K562 (cell line): ENCODE data around the gene TFRC. TPM values are rescaled to one million over a fixed set of nuclear protein-coding genes. Genes with fewer than 3 reads are reported as not detected.

ENCODE experiments used
- CBX1 ChIP-seq: sonication (generic); IDR thresholded peaks from 2 replicates; pipeline ENCODE4 v1.6.1; 2016; ENCODE audit warnings: antibody characterized with exemption, low read depth, mild to moderate bottlenecking
- CEBPB ChIP-seq: fragments of 450-650 bp; IDR thresholded peaks from 2 replicates; pipeline ENCODE4 v1.6.1; 2016; ENCODE audit warnings: missing genetic modification characterization, missing compliant biosample characterization
- CREB1 ChIP-seq, 2 experiments: sonication (generic) in 1 of 2; formaldehyde crosslinking in 1 of 2; IDR thresholded peaks; 2 replicates each; pipeline versions ENCODE4 v1.6.1 to v1.8.0; 2012 to 2022; ENCODE audit warnings: inconsistent platforms in 1 of 2, mild to moderate bottlenecking in 1 of 2, missing genetic modification reagents in 1 of 2, moderate library complexity in 1 of 2
- CSDE1 ChIP-seq, 2 experiments: fragments of 450-650 bp; IDR thresholded peaks; 2 replicates each; pipeline ENCODE4 v1.6.1; 2016; ENCODE audit warnings: mild to moderate bottlenecking in 1 of 2
- ETV1 ChIP-seq: fragments of 450-650 bp; conservative IDR thresholded peaks from 2 replicates; pipeline ENCODE4 v1.6.1; 2016; ENCODE audit warnings: missing genetic modification characterization, control low read depth, low read depth, missing compliant biosample characterization
- FOSL1 ChIP-seq: fragments of 200-800 bp; sonication (Bioruptor generic); conservative IDR thresholded peaks from 2 replicates; pipeline ENCODE4 v1.6.1; 2016; ENCODE audit warnings: missing genetic modification characterization, missing compliant biosample characterization
- GATAD2A ChIP-seq: fragments of 450-650 bp; IDR thresholded peaks from 2 replicates; pipeline ENCODE4 v1.6.1; 2017
- HMGN3 ChIP-seq: IDR thresholded peaks from 2 replicates; pipeline ENCODE4 v1.6.1; 2011; ENCODE audit warnings: borderline replicate concordance, low read depth, mild to moderate bottlenecking, mixed read lengths, low read length; ENCODE audit not compliant: insufficient read length; ENCODE audit errors: extremely low read depth
- MTF1 ChIP-seq: fragments of 250-450 bp; sonication (Bioruptor Pico); IDR thresholded peaks from 2 replicates; pipeline ENCODE4 v1.9.0; 2021; ENCODE audit warnings: moderate library complexity, mild to moderate bottlenecking, inconsistent platforms, borderline replicate concordance
- NR1H2 ChIP-seq: sonication (generic); formaldehyde crosslinking; IDR thresholded peaks from 2 replicates; pipeline ENCODE4 v1.4.0; 2020; ENCODE audit warnings: mild to moderate bottlenecking, missing genetic modification reagents
- PPARD ChIP-seq: fragments of 250-450 bp; sonication (Bioruptor Pico); IDR thresholded peaks from 2 replicates; pipeline ENCODE4 v1.8.0; 2022; ENCODE audit warnings: inconsistent platforms, mild to moderate bottlenecking, moderate library complexity
- PRPF4 ChIP-seq: fragments of 200-400 bp; formaldehyde crosslinking; IDR thresholded peaks from one replicate; pipeline ENCODE4 v1.6.1; 2017; ENCODE audit warnings: low read length, low read depth, mild to moderate bottlenecking; ENCODE audit not compliant: insufficient read depth, poor library complexity, severe bottlenecking
- RHOXF2B ChIP-seq: fragments of 250-450 bp; sonication (Bioruptor Pico); conservative IDR thresholded peaks from 2 replicates; pipeline ENCODE4 v1.5.1; 2021
- TBL1XR1 ChIP-seq, 2 experiments: IDR thresholded peaks; 2 replicates each; pipeline ENCODE4 v1.6.1; 2012; ENCODE audit warnings: improper control_type of control experiment in 2 of 2, low read length in 2 of 2, mild to moderate bottlenecking in 1 of 2
- TCF7L2 ChIP-seq: fragments of 150-350 bp; IDR thresholded peaks from 2 replicates; pipeline ENCODE4 v1.6.1; 2016; ENCODE audit warnings: low read depth, mild to moderate bottlenecking, low read length, moderate library complexity
- TEAD1 ChIP-seq, 2 experiments: fragments of 450-650 bp in 1 of 2; sonication (generic) in 1 of 2; formaldehyde crosslinking; IDR thresholded peaks; 2 replicates each; pipeline versions ENCODE4 v1.4.0 to v1.8.0; 2020 to 2022; ENCODE audit warnings: mild to moderate bottlenecking in 2 of 2, missing genetic modification reagents in 1 of 2
- ZNF224 ChIP-seq: sonication (generic); formaldehyde crosslinking; IDR thresholded peaks from 2 replicates; pipeline ENCODE4 v1.8.0; 2022; ENCODE audit warnings: mild to moderate bottlenecking, missing genetic modification reagents
- ZNF695 ChIP-seq: fragments of 450-650 bp; formaldehyde crosslinking; IDR thresholded peaks from 2 replicates; pipeline ENCODE4 v1.4.0; 2020; ENCODE audit warnings: mild to moderate bottlenecking, moderate library complexity
- polyA plus RNA-seq, 8 experiments: library from polyadenylated mRNA; depleted of rRNA in 4 of 8; stranded (reverse) in 5 of 8; unstranded in 3 of 8; fragments of >200 nt; fragmentation: Nextera tagmentation in 2 of 8; fragmentation: Illumina TruSeq in 1 of 8; extraction: Ambion mirVana in 2 of 8; extraction: Trizol in 1 of 8; gene quantifications; 2 replicates each; pipeline versions ENCODE4 v1.2.1 to v1.2.3, GENCODE V29; 2011 to 2014; ENCODE audit warnings: inconsistent platforms in 1 of 8, missing spikeins in 1 of 8
- total RNA-seq, 7 experiments: library from RNA; depleted of rRNA in 6 of 7; stranded (reverse); fragments of >200 nt in 6 of 7; fragmentation: Illumina TruSeq in 2 of 7; extraction: Trizol in 2 of 7; gene quantifications; 2 replicates each; pipeline versions ENCODE4 v1.2.1 to v1.2.3, GENCODE V29; 2011 to 2021; ENCODE audit warnings: low replicate concordance in 1 of 7
- TF ChIP-seq, protein P1 (sequence below): fragments of 250-450 bp; sonication (Bioruptor Pico); IDR thresholded peaks from 2 replicates; pipeline ENCODE4 v1.5.0; 2020; ENCODE audit warnings: mild to moderate bottlenecking, borderline replicate concordance
- TF ChIP-seq, protein P2 (sequence below): sonication (generic); formaldehyde crosslinking; IDR thresholded peaks from 2 replicates; pipeline ENCODE4 v1.8.0; 2022; ENCODE audit warnings: missing genetic modification reagents, mild to moderate bottlenecking, borderline replicate concordance
- TF ChIP-seq, protein P3 (sequence below): fragments of 450-650 bp; formaldehyde crosslinking; IDR thresholded peaks from 2 replicates; pipeline ENCODE4 v1.4.0; 2020; ENCODE audit warnings: mild to moderate bottlenecking, moderate library complexity
- TF ChIP-seq, protein P4 (sequence below): fragments of 250-450 bp; sonication (Bioruptor Pico); IDR thresholded peaks from 2 replicates; pipeline ENCODE4 v1.4.0; 2020; ENCODE audit warnings: mild to moderate bottlenecking

Gene TFRC
- total and polyA plus RNA-seq, 9 of the 15 experiments (the other 6 are each of a cell fraction or from before 2014, with no cell fraction given): 149 to 679 (median 332) TPM

DNA sequence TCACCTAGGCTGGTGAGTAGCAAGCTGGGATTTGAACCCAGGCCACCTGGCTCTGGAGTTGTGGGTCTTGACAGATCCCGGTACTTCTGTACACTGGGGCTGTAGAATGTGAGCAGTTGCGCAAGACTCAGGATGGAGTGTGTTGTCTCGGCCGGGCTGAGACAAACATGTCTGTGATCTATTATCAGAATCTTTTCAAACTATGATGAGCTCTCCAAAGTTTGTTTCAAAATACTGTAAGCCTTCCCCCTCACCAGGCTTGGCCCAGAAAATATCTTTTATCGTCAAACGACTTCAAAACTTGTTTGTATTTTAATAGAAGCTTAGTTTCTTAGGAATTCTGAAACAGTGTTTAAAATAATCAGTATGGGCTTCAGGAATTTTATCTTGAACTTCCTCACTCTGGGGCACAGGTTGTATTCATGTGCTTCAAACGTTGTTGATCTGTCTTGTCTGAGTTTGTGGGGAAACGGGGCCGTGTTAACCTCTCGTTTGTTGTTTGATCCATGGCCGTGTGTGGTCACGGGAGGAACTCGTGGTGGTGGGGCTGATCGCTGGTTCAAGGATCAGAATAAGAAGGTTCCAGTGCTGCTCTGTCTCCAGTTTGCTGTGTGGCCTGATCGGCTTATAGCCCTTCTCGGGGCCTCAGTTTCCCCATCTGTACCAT, 40.3 kb upstream of the TFRC start (continued):
- TF ChIP-seq, protein P1, sequence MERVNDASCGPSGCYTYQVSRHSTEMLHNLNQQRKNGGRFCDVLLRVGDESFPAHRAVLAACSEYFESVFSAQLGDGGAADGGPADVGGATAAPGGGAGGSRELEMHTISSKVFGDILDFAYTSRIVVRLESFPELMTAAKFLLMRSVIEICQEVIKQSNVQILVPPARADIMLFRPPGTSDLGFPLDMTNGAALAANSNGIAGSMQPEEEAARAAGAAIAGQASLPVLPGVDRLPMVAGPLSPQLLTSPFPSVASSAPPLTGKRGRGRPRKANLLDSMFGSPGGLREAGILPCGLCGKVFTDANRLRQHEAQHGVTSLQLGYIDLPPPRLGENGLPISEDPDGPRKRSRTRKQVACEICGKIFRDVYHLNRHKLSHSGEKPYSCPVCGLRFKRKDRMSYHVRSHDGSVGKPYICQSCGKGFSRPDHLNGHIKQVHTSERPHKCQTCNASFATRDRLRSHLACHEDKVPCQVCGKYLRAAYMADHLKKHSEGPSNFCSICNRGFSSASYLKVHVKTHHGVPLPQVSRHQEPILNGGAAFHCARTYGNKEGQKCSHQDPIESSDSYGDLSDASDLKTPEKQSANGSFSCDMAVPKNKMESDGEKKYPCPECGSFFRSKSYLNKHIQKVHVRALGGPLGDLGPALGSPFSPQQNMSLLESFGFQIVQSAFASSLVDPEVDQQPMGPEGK (CRISPR knock-in tag): no peak
- TF ChIP-seq CBX1 (no peak), MTF1 (no peak), ZNF695 (CRISPR knock-in tag) (no peak), HMGN3 (no peak), ZNF224 (CRISPR knock-in tag) (no peak), ETV1 (tag) (peak; percentile 40; the same call in 1 of the 2 replicates), PPARD (CRISPR knock-in tag) (no peak), CREB1 (IDR thresholded peaks at IDR 0.05) (no peak), CREB1 (CRISPR knock-in tag; IDR thresholded peaks at IDR 0.05) (no peak), RHOXF2B (0 out of 2 replicates have a peak, but pooled peaks have one; percentile 47), CSDE1 (IDR thresholded peaks at IDR 0.05) (no peak), GATAD2A (no peak), CEBPB (peak; percentile 100), TEAD1 (CRISPR knock-in tag; IDR thresholded peaks at IDR 0.05) (peak in 1 of 2 experiments; percentile 52; a peak in 1 of 4 replicates), NR1H2 (CRISPR knock-in tag) (no peak), TBL1XR1 (IDR thresholded peaks at IDR 0.05; ENCODE audit: low read length in 2 of 2) (peak in 1 of 2 experiments; percentile 46; a peak in 1 of 4 replicates), TCF7L2 (no peak), PRPF4 (no peak), FOSL1 (0 out of 2 replicates have a peak, but pooled peaks have one; percentile 9)
- TF ChIP-seq, protein P2, sequence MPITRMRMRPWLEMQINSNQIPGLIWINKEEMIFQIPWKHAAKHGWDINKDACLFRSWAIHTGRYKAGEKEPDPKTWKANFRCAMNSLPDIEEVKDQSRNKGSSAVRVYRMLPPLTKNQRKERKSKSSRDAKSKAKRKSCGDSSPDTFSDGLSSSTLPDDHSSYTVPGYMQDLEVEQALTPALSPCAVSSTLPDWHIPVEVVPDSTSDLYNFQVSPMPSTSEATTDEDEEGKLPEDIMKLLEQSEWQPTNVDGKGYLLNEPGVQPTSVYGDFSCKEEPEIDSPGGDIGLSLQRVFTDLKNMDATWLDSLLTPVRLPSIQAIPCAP (CRISPR knock-in tag): no peak
- TF ChIP-seq, protein P3, sequence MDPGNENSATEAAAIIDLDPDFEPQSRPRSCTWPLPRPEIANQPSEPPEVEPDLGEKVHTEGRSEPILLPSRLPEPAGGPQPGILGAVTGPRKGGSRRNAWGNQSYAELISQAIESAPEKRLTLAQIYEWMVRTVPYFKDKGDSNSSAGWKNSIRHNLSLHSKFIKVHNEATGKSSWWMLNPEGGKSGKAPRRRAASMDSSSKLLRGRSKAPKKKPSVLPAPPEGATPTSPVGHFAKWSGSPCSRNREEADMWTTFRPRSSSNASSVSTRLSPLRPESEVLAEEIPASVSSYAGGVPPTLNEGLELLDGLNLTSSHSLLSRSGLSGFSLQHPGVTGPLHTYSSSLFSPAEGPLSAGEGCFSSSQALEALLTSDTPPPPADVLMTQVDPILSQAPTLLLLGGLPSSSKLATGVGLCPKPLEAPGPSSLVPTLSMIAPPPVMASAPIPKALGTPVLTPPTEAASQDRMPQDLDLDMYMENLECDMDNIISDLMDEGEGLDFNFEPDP (CRISPR knock-in tag): no peak
- TF ChIP-seq, protein P4, sequence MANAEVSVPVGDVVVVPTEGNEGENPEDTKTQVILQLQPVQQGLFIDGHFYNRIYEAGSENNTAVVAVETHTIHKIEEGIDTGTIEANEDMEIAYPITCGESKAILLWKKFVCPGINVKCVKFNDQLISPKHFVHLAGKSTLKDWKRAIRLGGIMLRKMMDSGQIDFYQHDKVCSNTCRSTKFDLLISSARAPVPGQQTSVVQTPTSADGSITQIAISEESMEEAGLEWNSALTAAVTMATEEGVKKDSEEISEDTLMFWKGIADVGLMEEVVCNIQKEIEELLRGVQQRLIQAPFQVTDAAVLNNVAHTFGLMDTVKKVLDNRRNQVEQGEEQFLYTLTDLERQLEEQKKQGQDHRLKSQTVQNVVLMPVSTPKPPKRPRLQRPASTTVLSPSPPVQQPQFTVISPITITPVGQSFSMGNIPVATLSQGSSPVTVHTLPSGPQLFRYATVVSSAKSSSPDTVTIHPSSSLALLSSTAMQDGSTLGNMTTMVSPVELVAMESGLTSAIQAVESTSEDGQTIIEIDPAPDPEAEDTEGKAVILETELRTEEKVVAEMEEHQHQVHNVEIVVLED (CRISPR knock-in tag): no peak
